ENCODE measurements around the gene ADGRL3.

The ADGRL3 gene

DNA sequence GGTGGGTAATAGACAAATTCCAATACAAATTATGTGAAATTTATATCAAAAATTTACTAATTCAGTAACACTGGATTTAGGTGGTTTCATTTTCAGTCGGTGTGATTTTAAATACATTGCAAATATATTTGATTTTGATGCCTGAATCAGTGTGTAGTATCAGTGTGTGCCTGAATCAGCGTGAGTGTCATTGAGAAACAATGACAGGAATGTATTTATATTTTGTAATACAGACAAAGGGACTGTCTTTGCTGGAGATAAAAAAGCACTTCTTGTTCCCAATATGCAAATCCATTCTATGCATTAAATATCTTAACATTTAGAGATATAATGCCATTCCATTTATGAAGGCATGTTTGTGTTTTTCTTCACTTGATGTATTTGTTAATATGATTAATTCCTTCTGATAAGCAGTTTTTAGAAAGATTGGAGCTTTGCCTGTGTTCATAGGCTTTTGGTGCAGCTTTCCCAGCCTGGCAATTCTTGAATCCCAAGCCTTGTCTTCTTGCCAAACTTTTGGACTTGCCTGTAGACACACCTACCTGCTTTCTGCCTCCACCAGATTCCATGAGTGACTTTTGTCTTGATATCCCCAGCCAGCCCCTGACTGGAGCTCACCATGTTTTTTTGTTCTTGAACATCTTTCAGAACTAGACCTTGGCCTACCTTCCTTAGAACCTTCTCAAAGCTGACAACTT is 243.8 kb downstream of the ADGRL3 start:
- H3K4me3 ChIP-seq (ENCODE audit: control insufficient read depth, low read depth, low read length) = no peak overlapping the region
- TF ChIP-seq, protein P1, sequence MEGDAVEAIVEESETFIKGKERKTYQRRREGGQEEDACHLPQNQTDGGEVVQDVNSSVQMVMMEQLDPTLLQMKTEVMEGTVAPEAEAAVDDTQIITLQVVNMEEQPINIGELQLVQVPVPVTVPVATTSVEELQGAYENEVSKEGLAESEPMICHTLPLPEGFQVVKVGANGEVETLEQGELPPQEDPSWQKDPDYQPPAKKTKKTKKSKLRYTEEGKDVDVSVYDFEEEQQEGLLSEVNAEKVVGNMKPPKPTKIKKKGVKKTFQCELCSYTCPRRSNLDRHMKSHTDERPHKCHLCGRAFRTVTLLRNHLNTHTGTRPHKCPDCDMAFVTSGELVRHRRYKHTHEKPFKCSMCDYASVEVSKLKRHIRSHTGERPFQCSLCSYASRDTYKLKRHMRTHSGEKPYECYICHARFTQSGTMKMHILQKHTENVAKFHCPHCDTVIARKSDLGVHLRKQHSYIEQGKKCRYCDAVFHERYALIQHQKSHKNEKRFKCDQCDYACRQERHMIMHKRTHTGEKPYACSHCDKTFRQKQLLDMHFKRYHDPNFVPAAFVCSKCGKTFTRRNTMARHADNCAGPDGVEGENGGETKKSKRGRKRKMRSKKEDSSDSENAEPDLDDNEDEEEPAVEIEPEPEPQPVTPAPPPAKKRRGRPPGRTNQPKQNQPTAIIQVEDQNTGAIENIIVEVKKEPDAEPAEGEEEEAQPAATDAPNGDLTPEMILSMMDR (conservative IDR thresholded peaks at IDR 0.05; ENCODE audit: control insufficient read depth, insufficient read depth, low read depth, low read length) = no peak
- DNase-seq (ENCODE audit: low read depth) = peak; percentile 63

DNA sequence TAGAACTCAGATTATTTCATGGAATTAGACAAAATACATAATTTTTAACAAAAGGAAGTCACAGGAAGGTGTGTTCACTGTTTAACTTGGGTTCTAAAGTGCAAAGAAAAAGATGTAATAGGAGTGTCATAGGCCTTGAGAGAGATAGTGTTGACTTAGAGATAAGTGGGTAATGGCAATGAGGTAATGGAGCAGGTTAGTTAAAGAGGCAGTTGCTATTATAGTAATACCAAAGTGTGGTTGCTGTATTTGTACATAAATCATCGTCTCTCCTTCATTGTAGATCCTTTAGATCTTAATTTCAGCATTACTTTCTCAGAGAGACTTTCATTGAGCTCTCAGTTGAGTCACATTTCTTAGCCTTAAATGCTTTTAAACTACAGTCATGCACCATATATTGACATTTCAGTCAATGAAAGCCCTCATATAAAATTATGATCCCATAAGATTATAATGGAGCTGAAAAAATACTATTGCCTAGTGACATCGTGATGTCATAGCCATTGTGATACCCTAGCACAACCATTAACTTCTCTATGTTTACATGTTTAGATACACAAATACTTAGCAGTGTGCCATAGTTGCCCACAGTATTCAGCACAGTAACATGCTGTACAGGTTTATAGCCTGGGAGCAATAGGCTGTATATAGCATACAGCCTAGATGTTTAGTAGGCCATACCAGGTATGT is 245.4 kb downstream of the ADGRL3 start:
- TF ChIP-seq, protein P1 (conservative IDR thresholded peaks at IDR 0.05; ENCODE audit: control insufficient read depth, insufficient read depth, low read depth, low read length) = no peak
- no peak overlapping the region for H3K4me3 ChIP-seq (ENCODE audit: control insufficient read depth, low read depth, low read length)
- no peak for DNase-seq (ENCODE audit: low read depth)

DNA sequence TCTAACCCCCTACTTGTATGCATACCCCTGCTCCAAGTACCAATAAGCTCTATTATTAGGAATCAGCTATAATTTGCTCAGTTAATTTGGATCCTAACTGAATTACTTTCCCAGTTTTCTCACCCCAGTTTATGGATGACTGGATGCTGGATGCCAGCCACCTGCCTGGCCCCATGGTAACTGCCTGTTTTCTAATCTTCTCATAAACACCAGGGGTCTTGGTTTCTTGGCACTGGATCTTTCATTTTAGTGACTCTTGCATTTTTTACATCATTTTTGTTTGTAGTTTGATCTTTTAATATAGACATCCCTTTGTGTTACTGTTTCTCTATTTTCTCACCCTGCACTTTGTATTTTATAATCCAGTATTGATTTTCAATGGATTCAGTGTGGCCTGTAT is 246.8 kb downstream of the ADGRL3 start:
- H3K4me3 ChIP-seq (ENCODE audit: control insufficient read depth, low read depth, low read length) = no peak overlapping the region
- TF ChIP-seq, protein P1 (conservative IDR thresholded peaks at IDR 0.05; ENCODE audit: control insufficient read depth, insufficient read depth, low read depth, low read length) = no peak
- DNase-seq (ENCODE audit: low read depth) = no peak

DNA sequence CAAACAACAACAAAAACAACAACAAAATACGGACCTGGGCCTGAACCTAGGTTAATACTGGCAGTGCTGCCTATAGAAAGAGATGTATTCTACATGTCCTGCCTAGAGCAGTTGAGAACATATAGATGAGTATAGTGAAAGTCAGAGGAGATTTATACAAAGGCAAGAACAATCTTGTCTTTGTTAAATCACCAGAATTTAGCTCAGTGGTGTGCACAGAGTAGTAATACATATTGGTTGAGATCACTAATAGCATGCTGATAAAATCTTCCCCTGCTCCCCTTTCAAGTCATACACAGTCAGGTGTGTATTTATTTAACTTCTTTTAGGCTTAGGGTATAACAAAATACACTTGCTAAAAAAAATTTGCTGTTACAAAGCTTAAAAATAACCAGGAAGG is 247.8 kb downstream of the ADGRL3 start:
- TF ChIP-seq, protein P1 (conservative IDR thresholded peaks at IDR 0.05; ENCODE audit: control insufficient read depth, insufficient read depth, low read depth, low read length) = no peak
- H3K4me3 ChIP-seq (ENCODE audit: control insufficient read depth, low read depth, low read length) = no peak overlapping the region
- DNase-seq (ENCODE audit: low read depth) = no peak

DNA sequence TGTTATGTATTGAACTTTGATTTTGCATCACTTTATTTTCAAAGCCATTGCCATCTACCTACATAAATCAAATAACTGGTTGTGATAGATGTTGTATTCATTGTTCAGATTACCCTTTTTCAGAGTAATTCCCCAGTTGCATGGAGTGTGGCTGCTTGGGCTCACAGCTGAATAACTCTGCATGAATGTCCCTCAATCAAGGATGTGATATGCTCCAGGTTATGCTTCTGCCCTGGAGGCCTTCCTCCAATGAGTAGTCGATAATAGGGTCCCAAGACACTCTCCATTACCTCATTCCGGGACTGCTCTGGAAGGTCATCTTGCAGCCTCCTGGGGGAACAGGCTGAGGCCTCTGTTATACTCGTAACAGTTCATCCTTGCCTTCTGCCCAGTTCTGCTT is 251.8 kb downstream of the ADGRL3 start:
- H3K4me3 ChIP-seq (ENCODE audit: control insufficient read depth, low read depth, low read length) = no peak overlapping the region
- TF ChIP-seq, protein P1 (conservative IDR thresholded peaks at IDR 0.05; ENCODE audit: control insufficient read depth, insufficient read depth, low read depth, low read length) = no peak
- DNase-seq (ENCODE audit: low read depth) = no peak

DNA sequence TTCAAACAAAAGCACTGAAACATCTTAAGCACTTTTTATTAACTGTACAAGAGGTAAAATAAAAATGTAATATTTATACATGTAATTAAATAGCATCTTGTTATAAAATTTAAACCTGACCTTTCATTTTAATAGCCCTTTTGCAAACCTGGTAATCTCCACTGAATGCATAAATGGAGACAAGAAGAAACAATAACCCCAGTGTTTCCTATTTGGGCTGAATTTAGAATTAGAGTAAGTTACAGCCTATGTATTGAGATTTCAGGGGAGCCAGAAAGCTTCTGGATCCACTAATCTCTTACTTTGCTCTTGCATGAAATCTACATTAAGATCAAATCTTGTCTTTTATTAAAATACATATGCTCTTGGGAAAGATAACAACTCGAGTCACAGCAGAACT is 261.8 kb downstream of the ADGRL3 start:
- DNase-seq (ENCODE audit: low read depth) = no peak
- H3K4me3 ChIP-seq (ENCODE audit: control insufficient read depth, low read depth, low read length) = no peak overlapping the region
- TF ChIP-seq, protein P1 (conservative IDR thresholded peaks at IDR 0.05; ENCODE audit: control insufficient read depth, insufficient read depth, low read depth, low read length) = no peak
